ENCODE measurements around the gene ZDHHC7. TPM values are rescaled to one million over a fixed set of nuclear protein-coding genes. Genes with fewer than 3 reads are reported as not detected.
"Not testable (repeated sequence)": the region's sequence is repeated elsewhere in the genome, so short reads cannot be mapped to it uniquely, and the experiment has no call there.

ZDHHC7 gene
- total RNA-seq, 1 donor from 2014 or later, result 35.1 TPM

GRCh38 chr16:84959045-84959576 lies 52.2 kb downstream of the ZDHHC7 start:
- DNase-seq (no peak), ATAC-seq (ENCODE audit: poor library complexity) (no peak)
- intact Hi-C loops (cut with DNase I), result no loop called here

DNA sequence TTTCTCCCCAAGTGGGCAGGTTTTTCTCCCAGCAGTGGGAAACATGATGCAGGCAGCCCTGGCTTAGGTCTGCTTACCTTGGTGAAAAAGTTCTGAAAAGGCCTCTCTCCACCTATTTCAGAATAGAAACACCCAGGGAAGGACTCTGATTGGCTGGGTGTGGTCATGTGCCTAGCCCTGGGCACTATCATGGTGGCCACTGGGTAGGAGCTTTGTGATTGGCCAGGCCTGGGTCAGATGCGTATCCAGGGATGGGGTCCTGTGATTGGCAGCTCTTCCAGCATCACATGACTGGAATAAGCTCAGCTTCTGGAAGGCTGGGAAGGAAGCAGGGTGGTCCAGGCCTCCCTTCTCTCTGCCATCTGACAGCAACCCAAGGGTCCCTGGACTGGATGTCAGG lies 53.5 kb downstream of the ZDHHC7 start:
- ATAC-seq (ENCODE audit: poor library complexity), result no peak
- intact Hi-C loops (cut with DNase I), result no loop called here
- no peak for DNase-seq

DNA sequence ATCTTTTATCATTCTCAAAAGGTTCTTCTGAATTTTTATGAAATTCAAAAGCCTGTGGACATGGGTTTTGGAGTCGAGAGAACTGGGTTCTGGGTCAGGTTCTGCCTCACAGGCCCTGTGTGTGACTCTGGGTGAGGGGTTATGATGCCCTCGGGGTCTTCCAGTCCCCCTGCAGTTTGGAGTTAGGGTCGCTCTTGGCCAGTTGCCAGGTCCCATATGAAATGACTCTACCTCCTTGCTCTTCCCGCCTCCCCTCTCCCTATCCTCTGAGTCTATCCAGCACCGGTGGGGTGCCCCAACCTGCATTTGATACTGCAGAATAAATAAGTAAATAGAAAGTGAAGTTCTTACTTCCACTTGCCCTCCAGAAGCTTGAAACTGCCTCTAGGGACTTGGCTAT lies 54.1 kb downstream of the ZDHHC7 start:
- ATAC-seq (ENCODE audit: poor library complexity), result no peak
- no peak for DNase-seq
- intact Hi-C loops (cut with DNase I), result no loop called here

- intact Hi-C loops (cut with DNase I), result no loop called here
- ATAC-seq (ENCODE audit: poor library complexity) (no peak), DNase-seq (no peak)
Observed at GRCh38 chr16:84955427-84955826, 55.9 kb downstream of the ZDHHC7 start.

GRCh38 chr16:84953190-84953746 lies 58.1 kb downstream of the ZDHHC7 start:
- no peak for DNase-seq
- intact Hi-C loops (cut with DNase I), result loop anchor here (5.0 kb wide), 1 partner anchor 196 kb away; no protein-coding TSS in a partner anchor
- peak; percentile 33 for ATAC-seq (ENCODE audit: poor library complexity)

DNA sequence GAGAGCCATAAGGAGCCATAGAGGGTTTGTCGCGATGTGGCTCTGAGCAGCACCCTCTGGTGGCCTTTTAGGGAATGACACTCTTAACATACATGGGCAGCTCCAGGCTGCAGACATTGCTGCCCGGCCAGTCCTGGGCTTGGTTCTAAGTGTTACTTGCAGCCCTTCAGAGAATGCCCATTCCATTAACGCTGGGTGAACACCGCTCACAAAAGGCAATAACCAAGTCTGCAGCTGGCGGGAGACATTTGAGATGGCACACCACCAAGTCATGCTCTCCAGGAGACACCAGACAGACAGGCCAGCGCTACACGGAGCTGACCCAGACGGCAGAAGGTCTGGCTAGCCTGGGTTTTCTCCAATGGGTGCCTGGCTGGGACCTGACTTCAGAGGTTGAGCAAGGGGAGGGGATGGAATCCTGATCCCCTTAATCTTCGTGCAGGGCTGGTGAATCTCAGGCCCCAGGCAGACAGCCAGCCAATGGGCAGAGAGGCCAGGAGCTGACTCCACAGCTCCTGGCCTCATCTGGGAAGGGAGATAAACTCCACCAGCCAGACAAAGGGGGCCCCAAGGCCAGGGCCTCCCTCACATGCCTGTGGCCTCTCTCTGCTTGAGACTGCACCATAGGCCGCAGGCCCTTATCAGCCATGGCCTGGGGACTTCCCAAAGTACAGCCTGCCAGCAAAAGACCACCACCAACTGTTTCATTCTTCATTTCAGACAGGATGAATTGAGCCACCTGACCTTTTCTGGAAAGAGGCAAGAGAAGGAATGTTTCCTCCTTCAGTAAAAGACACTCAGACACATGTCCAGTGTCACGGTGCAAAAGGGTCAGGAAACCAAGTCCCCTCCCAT lies 58.8 kb downstream of the ZDHHC7 start:
- DNase-seq (peak; percentile 71), ATAC-seq (ENCODE audit: poor library complexity) (peak; percentile 96)
- intact Hi-C loops (cut with DNase I), result loop anchor here (5.0 kb wide), 1 partner anchor 195 kb away; no protein-coding TSS in a partner anchor

GRCh38 chr16:84950906-84951305 lies 60.4 kb downstream of the ZDHHC7 start:
- intact Hi-C loops (cut with DNase I), result loop anchor here (5.0 kb wide), 1 partner anchor 194 kb away; no protein-coding TSS in a partner anchor
- no peak for DNase-seq
- ATAC-seq (ENCODE audit: poor library complexity), result no peak

- intact Hi-C loops (cut with DNase I), result loop anchor here (5.0 kb wide), 1 partner anchor 193 kb away; no protein-coding TSS in a partner anchor
- DNase-seq, result no peak
- no peak for ATAC-seq (ENCODE audit: poor library complexity)
Observed at GRCh38 chr16:84949772-84950436, 61.4 kb downstream of the ZDHHC7 start.

DNA sequence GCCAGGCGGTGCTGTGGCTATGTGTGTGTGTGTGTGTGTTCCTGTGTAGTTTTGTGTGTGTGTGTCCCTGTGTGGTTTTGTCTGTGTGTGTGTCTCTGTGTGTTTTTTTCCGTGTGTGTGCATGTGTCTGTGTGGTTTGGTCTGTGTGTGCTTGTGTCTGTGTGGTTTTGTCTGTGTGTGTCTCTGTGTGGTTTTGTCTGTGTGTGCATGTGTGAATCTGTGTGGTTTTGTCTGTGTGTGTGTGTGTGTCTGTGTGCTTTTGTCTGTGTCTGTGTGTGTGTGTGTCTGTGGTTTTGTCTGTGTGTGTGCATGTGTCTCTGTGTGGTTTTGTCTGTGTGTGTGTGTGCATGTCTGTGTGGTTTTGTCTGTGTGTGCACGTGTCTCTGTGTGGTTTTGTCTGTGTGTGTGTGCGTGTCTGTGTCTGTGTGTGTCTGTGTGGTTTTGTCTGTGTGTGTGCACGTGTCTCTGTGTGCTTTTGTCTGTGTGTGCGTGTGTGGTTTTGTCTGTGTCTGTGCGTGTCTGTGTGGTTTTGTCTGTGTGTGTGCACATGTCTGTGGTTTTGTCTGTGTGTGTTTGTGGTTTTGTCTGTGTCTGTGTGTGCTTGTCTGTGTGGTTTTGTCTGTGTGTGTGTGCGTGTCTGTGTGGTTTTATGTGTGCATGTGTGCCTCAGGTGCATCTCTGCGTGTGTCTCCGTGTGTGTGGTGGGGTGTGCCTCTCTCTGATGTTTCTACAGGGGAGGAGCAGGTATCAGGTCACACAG lies 62.3 kb downstream of the ZDHHC7 start:
- DNase-seq (no peak), ATAC-seq (ENCODE audit: poor library complexity) (no peak)
- intact Hi-C loops (cut with DNase I), result no loop called here

GRCh38 chr16:84947996-84948850 lies 63.1 kb downstream of the ZDHHC7 start:
- ATAC-seq (ENCODE audit: poor library complexity) (no peak), DNase-seq (no peak)
- intact Hi-C loops (cut with DNase I), result no loop called here

DNA sequence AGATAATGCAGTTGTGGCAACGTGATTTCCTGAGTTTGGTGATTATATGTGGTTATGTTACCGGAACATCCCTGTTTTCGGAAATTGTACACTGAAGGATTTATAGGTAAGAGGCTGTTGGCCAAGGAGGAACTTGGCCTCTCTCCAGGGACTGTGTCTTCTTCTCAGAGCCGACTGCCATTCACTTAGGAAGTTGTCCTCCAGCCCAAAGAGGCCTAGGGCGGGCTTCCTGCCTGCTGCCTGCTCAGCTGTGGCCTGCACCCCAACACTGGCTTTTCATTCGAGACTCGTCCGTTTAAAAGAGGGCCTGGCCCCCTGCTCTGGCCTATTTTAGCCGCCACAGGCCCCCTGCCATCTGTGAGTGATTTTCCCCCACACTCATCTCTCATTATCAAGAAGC lies 64.3 kb downstream of the ZDHHC7 start:
- intact Hi-C loops (cut with DNase I), result no loop called here
- ATAC-seq (ENCODE audit: poor library complexity) (no peak), DNase-seq (no peak)

- intact Hi-C loops (cut with DNase I), result loop anchor here (2.0 kb wide), 1 partner anchor 51 kb away; no protein-coding TSS in a partner anchor
- no peak for ATAC-seq (ENCODE audit: poor library complexity)
- DNase-seq, result no peak
Observed at GRCh38 chr16:84943620-84944019, 67.7 kb downstream of the ZDHHC7 start.

DNA sequence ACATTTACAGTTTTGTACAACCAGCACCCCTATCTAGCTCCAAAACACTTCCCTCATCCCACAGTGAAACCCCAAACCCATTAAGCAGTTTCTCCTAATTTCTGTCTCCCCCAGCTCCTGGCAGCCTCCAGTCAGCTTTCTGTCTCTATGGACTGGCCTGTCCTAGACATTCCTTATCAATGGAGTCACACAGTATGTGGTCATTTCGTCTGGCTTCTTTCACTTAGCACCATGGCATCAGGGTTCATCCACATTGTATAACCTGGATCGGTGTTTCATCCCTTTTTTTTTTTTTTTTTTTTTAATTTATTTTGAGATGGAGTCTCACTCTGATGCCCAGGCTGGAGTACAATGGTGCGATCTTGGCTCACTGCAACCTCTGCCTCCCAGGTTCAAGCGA lies 68.5 kb downstream of the ZDHHC7 start:
- ATAC-seq (ENCODE audit: poor library complexity), result no peak
- no peak for DNase-seq
- intact Hi-C loops (cut with DNase I), result no loop called here

- DNase-seq, result no peak
- intact Hi-C loops (cut with DNase I), result no loop called here
- no peak for ATAC-seq (ENCODE audit: poor library complexity)
Observed at GRCh38 chr16:84941921-84942320, 69.4 kb downstream of the ZDHHC7 start.

- intact Hi-C loops (cut with DNase I), result no loop called here
- ATAC-seq (ENCODE audit: poor library complexity) (peak; percentile 71), DNase-seq (peak; percentile 53)
Observed at GRCh38 chr16:84940670-84941551, 70.4 kb downstream of the ZDHHC7 start.

DNA sequence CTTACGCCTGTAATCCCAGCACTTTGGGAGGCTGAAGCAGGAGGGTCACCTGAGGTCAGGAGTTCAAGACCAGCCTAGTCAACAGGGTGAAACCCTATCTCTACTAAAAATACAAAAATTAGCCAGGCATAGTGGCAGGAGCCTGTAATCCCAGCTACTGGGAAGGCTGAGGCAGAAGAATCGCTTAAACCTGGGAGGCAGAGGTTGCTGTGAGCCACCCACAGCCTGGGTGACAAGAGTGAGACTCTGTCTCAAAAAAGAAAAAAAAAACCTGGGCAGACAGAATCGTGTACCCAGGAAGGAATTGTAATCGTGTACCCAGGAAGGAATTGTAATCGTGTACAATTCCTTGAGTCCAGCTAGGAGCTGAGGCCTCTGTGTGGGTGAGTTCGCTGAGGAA lies 72.7 kb downstream of the ZDHHC7 start:
- DNase-seq; intact Hi-C loops (cut with DNase I); ATAC-seq (ENCODE audit: poor library complexity): not testable (repeated sequence)

Data from Right ventricle myocardium superior (tissue), 1 donor.